Measurements from ENCODE around the gene TMBIM1.

- no peak for TF ChIP-seq CTCF (IDR thresholded peaks at IDR 0.05; ENCODE audit: low read length)
- TF ChIP-seq EZH2 (IDR thresholded peaks at IDR 0.05; ENCODE audit: borderline replicate concordance, low read length): no peak
These were observed 2.7 kb upstream of the TMBIM1 start for GRCh38 chr2:218295029-218295428.
